Fibroblast of pulmonary artery (primary cell): ENCODE results near the gene ZNF821.

Source experiments
- DNase-seq: peaks from one replicate; pipeline ENCODE4 v3.0.0-alpha.2; 2010; ENCODE audit warnings: low read depth
- H3K4me3 ChIP-seq: replicated peaks from 2 replicates; pipeline ENCODE4 v1.5.1; 2011; ENCODE audit warnings: low read depth, mild to moderate bottlenecking, control low read depth, low read length, moderate library complexity
- CTCF ChIP-seq: IDR thresholded peaks from 2 replicates; pipeline ENCODE4 v1.5.1; 2011; ENCODE audit warnings: mild to moderate bottlenecking, control low read depth, low read length, inconsistent platforms; ENCODE audit errors: missing control alignments

Gene ZNF821

DNA sequence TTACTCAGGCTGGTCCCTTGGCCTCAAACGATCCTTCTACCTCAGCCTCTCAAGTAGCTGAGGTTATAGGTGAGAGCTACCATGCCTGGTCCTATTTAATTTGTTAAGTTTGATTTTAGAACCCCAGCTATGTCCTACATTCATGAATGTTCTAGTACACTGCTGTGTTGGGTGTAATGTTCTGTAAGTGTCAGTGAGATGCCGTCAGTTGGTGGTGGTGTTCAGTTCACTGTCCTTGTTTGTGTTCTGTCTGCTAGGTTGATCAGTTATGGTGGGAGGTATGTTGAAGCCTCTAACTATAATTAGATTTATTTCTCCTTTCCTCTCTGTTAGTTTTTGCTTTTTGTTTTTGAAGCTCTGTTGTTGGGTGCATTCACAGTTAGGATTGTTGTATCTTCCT lies 19.6 kb upstream of the ZNF821 start:
- no peak for TF ChIP-seq CTCF
- H3K4me3 ChIP-seq: no peak overlapping the region
- no peak for DNase-seq

- no peak for TF ChIP-seq CTCF
- no peak overlapping the region for H3K4me3 ChIP-seq
- DNase-seq: no peak
Observed at GRCh38 chr16:71902656-71903365, 18.8 kb upstream of the ZNF821 start.

GRCh38 chr16:71899171-71899570 lies 15.2 kb upstream of the ZNF821 start:
- no peak for TF ChIP-seq CTCF

GRCh38 chr16:71896764-71897368 lies 12.9 kb upstream of the ZNF821 start:
- no peak for TF ChIP-seq CTCF
- H3K4me3 ChIP-seq: peak overlapping the region; percentile 91
- DNase-seq: no peak

More at GRCh38 chr16:71899171-71899570, 15.2 kb upstream of the ZNF821 start:
- no peak overlapping the region for H3K4me3 ChIP-seq
- no peak for DNase-seq

GRCh38 chr16:71895679-71896365 lies 11.8 kb upstream of the ZNF821 start:
- H3K4me3 ChIP-seq: peak overlapping the region; percentile 91
- TF ChIP-seq CTCF: no peak
- peak; percentile 50 for DNase-seq

DNA sequence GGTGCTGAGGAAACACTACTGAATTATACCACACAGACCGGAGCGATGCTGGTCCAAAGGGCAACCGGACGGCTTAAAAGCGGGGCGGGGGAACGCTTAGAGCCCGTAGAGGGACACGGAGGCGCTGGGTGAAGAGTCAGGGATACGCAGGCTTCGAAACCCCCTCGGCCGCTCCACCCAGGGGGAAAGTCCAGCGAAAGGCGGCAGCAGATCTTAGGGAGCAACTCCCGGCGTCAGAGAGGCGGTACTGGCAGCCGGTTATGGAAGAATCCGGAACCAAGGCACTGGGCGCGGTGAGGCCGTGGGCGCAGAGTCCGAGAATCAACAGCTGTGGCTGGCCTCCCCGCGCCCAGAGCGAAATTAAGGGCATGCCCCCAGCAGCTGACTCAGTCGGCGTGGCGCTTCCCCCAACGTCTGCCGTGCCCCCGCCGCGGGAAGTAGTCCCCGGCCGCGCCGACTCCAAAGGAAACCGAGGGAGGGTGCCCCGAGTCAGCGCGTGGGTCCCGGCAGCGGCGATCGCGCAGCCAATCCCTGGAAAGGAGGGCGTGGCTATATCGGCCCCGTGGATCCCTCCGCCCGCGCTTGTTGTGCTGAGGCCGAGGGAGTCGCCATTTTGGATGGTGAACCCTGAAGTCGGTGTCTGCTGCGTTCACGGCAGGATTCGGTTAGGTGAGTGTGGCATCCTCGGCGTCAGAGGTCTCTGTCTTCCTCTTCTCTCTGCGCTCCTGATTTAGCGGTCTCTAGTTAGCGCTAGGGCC lies 11.1 kb upstream of the ZNF821 start, which contains the start of gene IST1:
TSS of gene IST1 (plus strand) at position 611 of the 758 bp plus-strand sequence. CDS start 20,110 bp downstream, outside the sequence.
- peak within 1 kb of the TSS; percentile 91 for H3K4me3 ChIP-seq
- peak; percentile 99 for DNase-seq
- no peak for TF ChIP-seq CTCF
